ENCODE measurements around the gene ADAMTSL1.

Gene ADAMTSL1

GRCh38 chr9:18477121-18477660, 3.2 kb downstream of the ADAMTSL1 start:
- Histone ChIP-seq H2AFZ (ENCODE audit: low read depth, low read length) (no peak overlapping the region), H3K4me1 (ENCODE audit: insufficient read depth, low read length) (peaks cover 36% of the 10 kb centered on the region), H3K36me3 (ENCODE audit: insufficient read depth, low read length) (no peaks in the 10 kb centered on the region), H3K4me3 (ENCODE audit: low read length) (no peak overlapping the region), H3K9me3 (ENCODE audit: low read length) (no peaks in the 10 kb centered on the region), H3K27me3 (ENCODE audit: insufficient read depth, low read length) (peaks cover 6% of the 10 kb centered on the region)

GRCh38 chr9:18477719-18478118, 3.8 kb downstream of the ADAMTSL1 start:
- peaks cover 35% of the 10 kb centered on the region for H3K4me1 ChIP-seq (ENCODE audit: insufficient read depth, low read length)
- H2AFZ ChIP-seq (ENCODE audit: low read depth, low read length) = no peak overlapping the region
- no peak overlapping the region for H3K4me3 ChIP-seq (ENCODE audit: low read length)
- H3K9me3 ChIP-seq (ENCODE audit: low read length) = no peaks in the 10 kb centered on the region
- no peaks in the 10 kb centered on the region for H3K36me3 ChIP-seq (ENCODE audit: insufficient read depth, low read length)
- H3K27me3 ChIP-seq (ENCODE audit: insufficient read depth, low read length) = peaks cover 3% of the 10 kb centered on the region

- Histone ChIP-seq H3K4me1 (ENCODE audit: insufficient read depth, low read length) (peaks cover 24% of the 10 kb centered on the region), H2AFZ (ENCODE audit: low read depth, low read length) (no peak overlapping the region), H3K4me3 (ENCODE audit: low read length) (no peak overlapping the region)
Observed at GRCh38 chr9:18478501-18479361, 4.8 kb downstream of the ADAMTSL1 start.

GRCh38 chr9:18479405-18479804, 5.5 kb downstream of the ADAMTSL1 start:
- Histone ChIP-seq H3K4me1 (ENCODE audit: insufficient read depth, low read length) (peaks cover 21% of the 10 kb centered on the region), H3K4me3 (ENCODE audit: low read length) (no peak overlapping the region), H3K27me3 (ENCODE audit: insufficient read depth, low read length) (no peaks in the 10 kb centered on the region)

More at GRCh38 chr9:18478501-18479361, 4.8 kb downstream of the ADAMTSL1 start:
- Histone ChIP-seq H3K27me3 (ENCODE audit: insufficient read depth, low read length) (no peaks in the 10 kb centered on the region), H3K36me3 (ENCODE audit: insufficient read depth, low read length) (no peaks in the 10 kb centered on the region), H3K9me3 (ENCODE audit: low read length) (no peaks in the 10 kb centered on the region)

GRCh38 chr9:18480662-18481093, 6.7 kb downstream of the ADAMTSL1 start:
- no peak overlapping the region for H3K4me3 ChIP-seq (ENCODE audit: low read length)
- no peaks in the 10 kb centered on the region for H3K27me3 ChIP-seq (ENCODE audit: insufficient read depth, low read length)
- H3K4me1 ChIP-seq (ENCODE audit: insufficient read depth, low read length) = peaks cover 21% of the 10 kb centered on the region
- no peaks in the 10 kb centered on the region for H3K9me3 ChIP-seq (ENCODE audit: low read length)
- H3K36me3 ChIP-seq (ENCODE audit: insufficient read depth, low read length) = no peaks in the 10 kb centered on the region
- no peak overlapping the region for H2AFZ ChIP-seq (ENCODE audit: low read depth, low read length)

More at GRCh38 chr9:18479405-18479804, 5.5 kb downstream of the ADAMTSL1 start:
- H3K36me3 ChIP-seq (ENCODE audit: insufficient read depth, low read length) = no peaks in the 10 kb centered on the region
- H3K9me3 ChIP-seq (ENCODE audit: low read length) = no peaks in the 10 kb centered on the region
- no peak overlapping the region for H2AFZ ChIP-seq (ENCODE audit: low read depth, low read length)

- no peaks in the 10 kb centered on the region for H3K36me3 ChIP-seq (ENCODE audit: insufficient read depth, low read length)
- no peak overlapping the region for H3K4me3 ChIP-seq (ENCODE audit: low read length)
- peaks cover 11% of the 10 kb centered on the region for H3K4me1 ChIP-seq (ENCODE audit: insufficient read depth, low read length)
- H2AFZ ChIP-seq (ENCODE audit: low read depth, low read length) = no peak overlapping the region
- H3K27me3 ChIP-seq (ENCODE audit: insufficient read depth, low read length) = no peaks in the 10 kb centered on the region
- no peaks in the 10 kb centered on the region for H3K9me3 ChIP-seq (ENCODE audit: low read length)
Observed at GRCh38 chr9:18482371-18482770, 8.4 kb downstream of the ADAMTSL1 start.

- no peaks in the 10 kb centered on the region for H3K27me3 ChIP-seq (ENCODE audit: insufficient read depth, low read length)
- H3K36me3 ChIP-seq (ENCODE audit: insufficient read depth, low read length) = no peaks in the 10 kb centered on the region
- no peak overlapping the region for H2AFZ ChIP-seq (ENCODE audit: low read depth, low read length)
- no peaks in the 10 kb centered on the region for H3K9me3 ChIP-seq (ENCODE audit: low read length)
- no peak overlapping the region for H3K4me3 ChIP-seq (ENCODE audit: low read length)
- no peaks in the 10 kb centered on the region for H3K4me1 ChIP-seq (ENCODE audit: insufficient read depth, low read length)
Observed at GRCh38 chr9:18485714-18486113, 11.8 kb downstream of the ADAMTSL1 start.

- Histone ChIP-seq H3K4me1 (ENCODE audit: insufficient read depth, low read length) (no peaks in the 10 kb centered on the region), H3K36me3 (ENCODE audit: insufficient read depth, low read length) (no peaks in the 10 kb centered on the region), H2AFZ (ENCODE audit: low read depth, low read length) (no peak overlapping the region), H3K27me3 (ENCODE audit: insufficient read depth, low read length) (no peaks in the 10 kb centered on the region), H3K9me3 (ENCODE audit: low read length) (no peaks in the 10 kb centered on the region), H3K4me3 (ENCODE audit: low read length) (no peak overlapping the region)
Observed at GRCh38 chr9:18487611-18488010, 13.7 kb downstream of the ADAMTSL1 start.

- Histone ChIP-seq H3K36me3 (ENCODE audit: insufficient read depth, low read length) (no peaks in the 10 kb centered on the region), H3K4me1 (ENCODE audit: insufficient read depth, low read length) (no peaks in the 10 kb centered on the region), H3K4me3 (ENCODE audit: low read length) (no peak overlapping the region), H3K27me3 (ENCODE audit: insufficient read depth, low read length) (no peaks in the 10 kb centered on the region), H3K9me3 (ENCODE audit: low read length) (no peaks in the 10 kb centered on the region), H2AFZ (ENCODE audit: low read depth, low read length) (no peak overlapping the region)
Observed at GRCh38 chr9:18488886-18489285, 14.9 kb downstream of the ADAMTSL1 start.

GRCh38 chr9:18489861-18490260, 15.9 kb downstream of the ADAMTSL1 start:
- H3K27me3 ChIP-seq (ENCODE audit: insufficient read depth, low read length) = no peaks in the 10 kb centered on the region
- H2AFZ ChIP-seq (ENCODE audit: low read depth, low read length) = no peak overlapping the region
- no peaks in the 10 kb centered on the region for H3K36me3 ChIP-seq (ENCODE audit: insufficient read depth, low read length)
- H3K9me3 ChIP-seq (ENCODE audit: low read length) = no peaks in the 10 kb centered on the region
- no peaks in the 10 kb centered on the region for H3K4me1 ChIP-seq (ENCODE audit: insufficient read depth, low read length)
- H3K4me3 ChIP-seq (ENCODE audit: low read length) = no peak overlapping the region

GRCh38 chr9:18490641-18491370, 16.9 kb downstream of the ADAMTSL1 start:
- H3K9me3 ChIP-seq (ENCODE audit: low read length) = no peaks in the 10 kb centered on the region
- no peak overlapping the region for H2AFZ ChIP-seq (ENCODE audit: low read depth, low read length)
- H3K27me3 ChIP-seq (ENCODE audit: insufficient read depth, low read length) = no peaks in the 10 kb centered on the region
- H3K4me3 ChIP-seq (ENCODE audit: low read length) = no peak overlapping the region
- no peaks in the 10 kb centered on the region for H3K36me3 ChIP-seq (ENCODE audit: insufficient read depth, low read length)
- no peaks in the 10 kb centered on the region for H3K4me1 ChIP-seq (ENCODE audit: insufficient read depth, low read length)

- Histone ChIP-seq H3K4me3 (ENCODE audit: low read length) (no peak overlapping the region), H3K4me1 (ENCODE audit: insufficient read depth, low read length) (no peaks in the 10 kb centered on the region)
Observed at GRCh38 chr9:18492612-18493011, 18.7 kb downstream of the ADAMTSL1 start.

GRCh38 chr9:18493451-18493993, 19.6 kb downstream of the ADAMTSL1 start:
- Histone ChIP-seq H3K27me3 (ENCODE audit: insufficient read depth, low read length) (no peaks in the 10 kb centered on the region), H3K9me3 (ENCODE audit: low read length) (no peaks in the 10 kb centered on the region), H3K36me3 (ENCODE audit: insufficient read depth, low read length) (no peaks in the 10 kb centered on the region), H3K4me1 (ENCODE audit: insufficient read depth, low read length) (no peaks in the 10 kb centered on the region), H3K4me3 (ENCODE audit: low read length) (no peak overlapping the region), H2AFZ (ENCODE audit: low read depth, low read length) (no peak overlapping the region)

More at GRCh38 chr9:18492612-18493011, 18.7 kb downstream of the ADAMTSL1 start:
- Histone ChIP-seq H3K9me3 (ENCODE audit: low read length) (no peaks in the 10 kb centered on the region), H2AFZ (ENCODE audit: low read depth, low read length) (no peak overlapping the region), H3K36me3 (ENCODE audit: insufficient read depth, low read length) (no peaks in the 10 kb centered on the region), H3K27me3 (ENCODE audit: insufficient read depth, low read length) (no peaks in the 10 kb centered on the region)

Measured in neuron (in vitro differentiated cells).